Calu3 (cell line): Measurements from ENCODE around the gene RPS6KB2. TPM values are rescaled to one million over a fixed set of nuclear protein-coding genes. Genes with fewer than 3 reads are reported as not detected.

Source experiments
- BruUV-seq: library from RNA; stranded (reverse); fragments of 400-500 nt; replicated peaks from 2 replicates; lab custom pipeline; 2021; lab: Mats Ljungman, UMichigan
- CTCF ChIA-PET: fragments of 300-600 bp; sonication (Branson Sonifier 250); formaldehyde crosslinking; loops from one replicate; lab custom pipeline; 2022; ENCODE audit warnings: antibody characterized with exemption; lab: Charles Lee
- DNase-seq: peaks from one replicate; pipeline ENCODE4 v3.0.0; 2022
- H3K27ac Mint-ChIP-seq: one replicate; pipeline ENCODE4 v1.8.0; 2022; ENCODE audit warnings: mixed read lengths; ENCODE audit not compliant: unreplicated experiment
- H3K27me3 Mint-ChIP-seq: one replicate; pipeline ENCODE4 v1.8.0; 2022; ENCODE audit warnings: mixed read lengths; ENCODE audit not compliant: unreplicated experiment
- H3K36me3 Mint-ChIP-seq: one replicate; pipeline ENCODE4 v1.8.0; 2022; ENCODE audit warnings: mild to moderate bottlenecking, moderate library complexity, mixed read lengths; ENCODE audit not compliant: insufficient read depth, unreplicated experiment
- H3K4me1 Mint-ChIP-seq: one replicate; pipeline ENCODE4 v1.8.0; 2022; ENCODE audit warnings: mild to moderate bottlenecking, low read depth, mixed read lengths; ENCODE audit not compliant: unreplicated experiment
- H3K4me3 Mint-ChIP-seq: one replicate; pipeline ENCODE4 v1.8.0; 2022; ENCODE audit warnings: mild to moderate bottlenecking, low read depth, moderate library complexity, mixed read lengths; ENCODE audit not compliant: unreplicated experiment
- H3K9me3 Mint-ChIP-seq: one replicate; pipeline ENCODE4 v1.8.0; 2022; ENCODE audit warnings: low read depth, mixed read lengths; ENCODE audit not compliant: unreplicated experiment
- CTCF ChIP-seq: fragments of 200-600 bp; IDR thresholded peaks from one replicate; pipeline ENCODE4 v1.8.0; 2022; ENCODE audit warnings: antibody characterized with exemption; ENCODE audit not compliant: unreplicated experiment
- intact Hi-C: fragments of 100-400 bp; cut with micrococcal nuclease; formaldehyde crosslinking; loops from one replicate; pipeline ENCODE4 v1.10.0; 2022; ENCODE audit not compliant: unreplicated experiment
- total RNA-seq: library from RNA; stranded (reverse); gene quantifications from 2 replicates; pipeline ENCODE4 v1.2.3, GENCODE V29; 2022

RPS6KB2 gene
- total RNA-seq, 1 experiment from 2014 or later: 44.3 TPM

GRCh38 chr11:67406420-67406968, 21.8 kb upstream of the RPS6KB2 start:
- Mint-ChIP-seq H3K4me1 (no peaks in the 10 kb centered on the region), H3K9me3 (no peaks in the 10 kb centered on the region), H3K36me3 (peaks cover 10% of the 10 kb centered on the region), H3K27me3 (peaks cover 14% of the 10 kb centered on the region), H3K27ac (no peak overlapping the region), H3K4me3 (no peak overlapping the region)
- BruUV-seq: no TSS peak
- DNase-seq: no peak
- TF ChIP-seq CTCF: no peak
- CTCF ChIA-PET: no interaction called here
- intact Hi-C loops: no loop called here

DNA sequence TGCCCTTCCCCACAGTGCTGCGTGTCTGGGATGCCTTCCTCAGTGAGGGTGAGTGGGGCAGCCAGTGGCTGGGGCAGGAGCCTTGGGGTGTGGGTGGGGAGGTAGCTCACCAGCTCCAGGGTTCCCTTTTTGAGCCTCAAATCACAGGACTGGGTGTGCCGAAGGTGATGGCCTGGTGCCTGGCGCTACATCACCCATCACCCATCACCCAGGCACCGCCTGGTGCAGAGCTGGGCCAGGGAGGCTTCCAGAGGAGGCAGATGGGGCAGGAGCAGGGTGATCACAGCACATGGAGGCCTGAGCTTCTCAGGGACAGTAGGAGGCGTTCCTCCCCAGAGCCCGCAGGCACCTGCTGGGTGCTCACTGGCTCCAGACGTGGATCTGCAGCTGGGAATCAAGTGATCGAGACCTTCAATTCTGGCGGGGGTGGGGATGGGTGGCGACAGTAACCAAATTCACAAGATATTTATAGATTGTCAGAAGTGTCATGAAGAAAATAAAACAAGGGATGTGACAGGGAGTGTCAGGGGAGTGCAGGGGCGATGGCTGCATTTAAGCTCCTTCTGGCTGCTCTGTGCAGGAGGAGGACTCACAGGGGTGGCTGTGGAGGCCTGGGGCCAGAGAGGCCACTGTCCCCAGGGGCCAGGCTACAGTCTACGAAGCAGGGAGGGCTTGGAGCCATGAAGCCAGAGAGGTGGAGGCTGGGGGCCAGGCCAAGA, 21.2 kb upstream of the RPS6KB2 start:
- Mint-ChIP-seq H3K4me3 (no peak overlapping the region), H3K4me1 (no peaks in the 10 kb centered on the region), H3K27ac (no peak overlapping the region), H3K27me3 (peaks cover 20% of the 10 kb centered on the region), H3K9me3 (no peaks in the 10 kb centered on the region), H3K36me3 (peaks cover 10% of the 10 kb centered on the region)
- intact Hi-C loops: no loop called here
- CTCF ChIA-PET: no interaction called here
- no TSS peak for BruUV-seq
- no peak for DNase-seq
- no peak for TF ChIP-seq CTCF

- peaks cover 26% of the 10 kb centered on the region for H3K27me3 Mint-ChIP-seq
- H3K36me3 Mint-ChIP-seq: peaks cover 10% of the 10 kb centered on the region
- BruUV-seq: no TSS peak
- no peak for DNase-seq
- no peaks in the 10 kb centered on the region for H3K9me3 Mint-ChIP-seq
- H3K27ac Mint-ChIP-seq: no peak overlapping the region
- H3K4me3 Mint-ChIP-seq: no peak overlapping the region
- TF ChIP-seq CTCF: no peak
- CTCF ChIA-PET: no interaction called here
- intact Hi-C loops: no loop called here
- no peaks in the 10 kb centered on the region for H3K4me1 Mint-ChIP-seq
Observed at GRCh38 chr11:67407688-67408163, 20.6 kb upstream of the RPS6KB2 start.

DNA sequence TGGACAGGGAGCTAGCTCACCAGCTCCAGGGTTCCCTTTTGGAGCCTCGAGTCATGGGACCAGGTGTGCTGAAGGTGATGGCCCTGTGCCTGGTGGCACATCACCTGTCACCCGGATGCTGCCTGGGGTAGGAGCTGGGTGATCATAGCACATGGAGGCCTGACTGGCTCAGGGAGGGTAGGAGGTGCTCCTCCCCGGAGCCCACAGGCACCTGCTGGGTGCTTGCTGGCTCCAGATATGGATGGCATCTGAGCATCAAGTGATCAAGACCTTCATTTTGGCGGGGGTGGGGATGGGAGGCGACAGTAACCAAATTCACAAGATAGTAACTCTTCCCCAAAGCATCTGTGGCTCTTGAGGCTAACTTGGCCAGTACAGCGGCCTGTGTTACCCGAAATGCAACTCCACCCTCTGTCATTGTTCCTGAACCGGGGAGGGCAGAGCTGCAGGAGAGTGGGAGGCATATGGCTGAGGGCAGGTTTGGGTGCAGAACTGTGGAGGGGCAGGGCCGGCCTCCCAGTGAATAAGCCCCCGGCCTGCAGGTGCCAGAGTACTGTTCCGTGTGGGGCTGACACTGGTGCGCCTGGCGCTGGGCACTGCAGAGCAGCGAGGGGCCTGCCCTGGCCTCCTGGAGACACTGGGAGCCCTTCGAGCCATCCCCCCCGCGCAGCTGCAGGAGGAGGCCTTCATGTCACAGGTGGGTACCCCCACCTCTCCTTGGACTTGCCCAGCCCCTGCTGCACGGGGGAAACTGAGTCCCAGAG, 19.7 kb upstream of the RPS6KB2 start:
- DNase-seq: no peak
- H3K4me1 Mint-ChIP-seq: no peaks in the 10 kb centered on the region
- H3K27me3 Mint-ChIP-seq: peaks cover 35% of the 10 kb centered on the region
- BruUV-seq: no TSS peak
- TF ChIP-seq CTCF: no peak
- intact Hi-C loops: no loop called here
- H3K36me3 Mint-ChIP-seq: peaks cover 10% of the 10 kb centered on the region
- no peak overlapping the region for H3K4me3 Mint-ChIP-seq
- no peak overlapping the region for H3K27ac Mint-ChIP-seq
- H3K9me3 Mint-ChIP-seq: no peaks in the 10 kb centered on the region
- CTCF ChIA-PET: no interaction called here
